HL-60 (cell line): Measurements from ENCODE around the gene ITSN2.

Source experiments
- DNase-seq, 2 experiments: peaks; one replicate each; pipeline ENCODE4 v3.0.0-alpha.2; 2010 to 2020; ENCODE audit warnings: low read depth in 1 of 2, low spot score in 1 of 2
- H3K27ac ChIP-seq: fragments of 250-450 bp; sonication (Bioruptor Pico); replicated peaks from 2 replicates; pipeline ENCODE4 v1.5.1; 2020; ENCODE audit warnings: mild to moderate bottlenecking, moderate library complexity
- H3K27me3 ChIP-seq: fragments of 250-450 bp; sonication (Bioruptor Pico); 2 replicates; pipeline ENCODE4 v1.5.1; 2021; ENCODE audit warnings: mild to moderate bottlenecking, moderate library complexity; ENCODE audit not compliant: insufficient read depth, poor library complexity, severe bottlenecking
- H3K4me3 ChIP-seq: replicated peaks from 2 replicates; pipeline ENCODE4 v1.5.1; 2011; ENCODE audit warnings: mild to moderate bottlenecking, control low read depth, low read length; ENCODE audit not compliant: insufficient read depth
- CTCF ChIP-seq: IDR thresholded peaks from one replicate; pipeline ENCODE4 v1.5.1; 2011; ENCODE audit warnings: low read length, control low read depth, inconsistent platforms; ENCODE audit not compliant: insufficient read depth
- GABPA ChIP-seq: IDR thresholded peaks from 2 replicates; pipeline ENCODE4 v1.6.1; 2012; ENCODE audit warnings: low read depth
- POLR2AphosphoS5 ChIP-seq: IDR thresholded peaks from 2 replicates; pipeline ENCODE4 v1.6.1; 2012; ENCODE audit warnings: low read depth
- REST ChIP-seq: IDR thresholded peaks from 2 replicates; pipeline ENCODE4 v1.6.1; 2012; ENCODE audit warnings: low read depth; ENCODE audit not compliant: insufficient replicate concordance
- SPI1 ChIP-seq: IDR thresholded peaks from 2 replicates; pipeline ENCODE4 v1.6.1; 2012; ENCODE audit warnings: low read depth, mild to moderate bottlenecking, borderline replicate concordance

ITSN2 gene

GRCh38 chr2:24403832-24404212 is 43.5 kb upstream of the ITSN2 start:
- DNase-seq = no peak
- Histone ChIP-seq H3K27me3 (no peaks in the 10 kb centered on the region), H3K27ac (no peak overlapping the region), H3K4me3 (no peak overlapping the region)
- no peak for TF ChIP-seq GABPA
- no peak for TF ChIP-seq POLR2AphosphoS5
- no peak for TF ChIP-seq CTCF
- TF ChIP-seq SPI1 = no peak
- TF ChIP-seq REST = no peak

GRCh38 chr2:24403168-24403831 is 43.0 kb upstream of the ITSN2 start:
- TF ChIP-seq SPI1 (no peak), CTCF (no peak), GABPA (no peak), REST (no peak), POLR2AphosphoS5 (no peak)
- no peak overlapping the region for H3K4me3 ChIP-seq
- no peak overlapping the region for H3K27ac ChIP-seq
- H3K27me3 ChIP-seq = no peaks in the 10 kb centered on the region
- no peak for DNase-seq

- Histone ChIP-seq H3K4me3 (no peak overlapping the region), H3K27ac (no peak overlapping the region), H3K27me3 (no peaks in the 10 kb centered on the region)
- no peak for DNase-seq
- no peak for TF ChIP-seq SPI1
These were observed 42.1 kb upstream of the ITSN2 start for GRCh38 chr2:24402242-24403097.

GRCh38 chr2:24400207-24400907 is 40.0 kb upstream of the ITSN2 start:
- no peak for DNase-seq
- TF ChIP-seq SPI1 = no peak
- no peak for TF ChIP-seq CTCF
- no peak for TF ChIP-seq REST
- TF ChIP-seq POLR2AphosphoS5 = no peak
- TF ChIP-seq GABPA = no peak
- Histone ChIP-seq H3K4me3 (no peak overlapping the region), H3K27ac (no peak overlapping the region), H3K27me3 (no peaks in the 10 kb centered on the region)
